GM19372 (cell line): ENCODE measurements around the gene CRABP1.
"Not testable (repeated sequence)": the region's sequence is repeated elsewhere in the genome, so short reads cannot be mapped to it uniquely, and the experiment has no call there.

Experiments
- ATAC-seq: cut with Tn5 transposase; IDR thresholded peaks from one replicate; pipeline ENCODE4 v1.9.1; 2021; ENCODE audit warnings: mild to moderate bottlenecking, low read depth, moderate library complexity; ENCODE audit not compliant: unreplicated experiment

The CRABP1 gene

DNA sequence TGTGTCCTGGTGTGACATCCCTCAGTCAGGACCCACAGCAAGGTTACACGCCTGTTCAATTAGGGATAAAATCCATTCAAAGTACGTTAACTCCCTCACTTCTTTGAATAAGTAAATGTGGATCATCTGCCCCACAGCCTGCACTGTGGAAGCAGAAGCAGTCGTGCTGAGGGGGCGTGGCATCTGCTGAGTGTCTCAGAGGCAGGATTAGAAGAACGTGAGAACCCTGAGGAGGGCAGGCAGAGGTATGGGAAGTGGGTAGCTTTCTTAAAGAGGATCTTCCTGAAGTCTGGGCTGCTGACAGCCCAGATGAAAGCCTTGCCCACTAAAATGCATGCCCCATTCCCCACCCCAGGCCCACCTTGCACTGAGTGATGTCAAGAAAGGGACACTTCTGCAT lies 28.5 kb downstream of the CRABP1 start:
- ATAC-seq: no peak

GRCh38 chr15:78369161-78369560 lies 29.0 kb downstream of the CRABP1 start:
- no peak for ATAC-seq

GRCh38 chr15:78370013-78370412 lies 29.9 kb downstream of the CRABP1 start:
- ATAC-seq: no peak

DNA sequence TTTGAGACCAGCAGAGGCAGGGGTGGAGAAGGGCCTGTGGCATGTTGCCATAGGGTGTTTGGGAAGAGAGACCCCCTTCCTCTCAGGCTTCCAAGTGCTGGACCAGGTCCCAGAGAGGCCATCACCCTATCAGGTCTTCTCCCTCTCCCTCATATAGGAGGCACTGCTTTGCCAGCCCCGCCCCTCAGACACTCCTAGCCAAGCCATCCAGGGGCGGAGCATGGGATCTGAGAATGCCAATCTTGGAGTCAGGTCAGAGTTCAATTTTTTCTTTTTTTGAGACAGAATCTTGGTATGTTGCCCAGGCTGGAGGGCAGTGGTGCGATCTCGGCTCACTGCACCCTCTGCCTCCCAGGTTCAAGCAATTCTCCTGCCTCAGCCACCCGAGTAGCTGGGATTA lies 32.7 kb downstream of the CRABP1 start:
- ATAC-seq: no peak

DNA sequence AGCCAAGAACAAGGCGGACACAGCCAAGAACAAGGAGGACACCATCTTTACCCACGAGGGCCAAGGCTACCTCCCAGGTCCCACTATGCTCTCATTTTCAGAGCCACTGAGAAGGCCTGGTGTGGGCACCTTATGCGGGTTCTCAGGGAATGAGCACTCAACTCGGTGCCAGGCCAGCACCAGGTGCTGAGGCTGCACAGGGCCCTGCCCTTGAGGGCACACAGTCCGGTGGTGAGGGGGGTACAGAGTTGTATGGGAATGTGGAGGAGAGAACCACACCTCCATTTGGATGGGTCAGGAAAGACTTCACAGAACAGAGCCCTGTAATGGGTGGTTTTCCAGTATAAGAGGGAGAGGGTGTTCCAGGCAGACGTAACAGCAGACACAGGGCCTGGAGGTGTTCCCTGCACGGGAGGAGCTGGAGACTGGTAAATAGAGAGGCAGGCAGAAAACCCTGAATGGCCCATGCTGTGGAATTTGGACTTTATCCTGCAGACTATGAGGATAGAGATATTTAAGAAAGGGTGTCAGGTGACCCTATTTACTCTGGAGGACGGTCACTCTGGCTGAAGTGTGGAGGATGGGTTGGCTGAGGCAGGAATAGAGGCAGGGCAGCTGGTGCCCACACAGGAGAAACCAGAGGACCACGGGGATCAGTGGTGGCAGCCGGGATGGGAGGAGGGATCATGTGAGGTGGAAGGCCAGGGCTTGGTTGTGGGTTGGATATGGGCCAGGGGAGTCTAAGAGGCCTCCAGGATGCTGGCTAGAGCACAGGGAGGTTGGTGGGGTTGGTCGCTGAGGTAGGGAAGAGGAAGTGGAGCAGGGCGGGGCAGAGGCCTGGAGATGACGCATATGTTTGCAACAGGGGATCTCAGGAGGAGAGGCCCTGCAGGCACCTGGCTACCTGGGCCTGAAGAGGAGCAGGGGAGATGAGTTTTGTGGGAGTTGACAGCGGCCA lies 34.6 kb downstream of the CRABP1 start:
- ATAC-seq: no peak

DNA sequence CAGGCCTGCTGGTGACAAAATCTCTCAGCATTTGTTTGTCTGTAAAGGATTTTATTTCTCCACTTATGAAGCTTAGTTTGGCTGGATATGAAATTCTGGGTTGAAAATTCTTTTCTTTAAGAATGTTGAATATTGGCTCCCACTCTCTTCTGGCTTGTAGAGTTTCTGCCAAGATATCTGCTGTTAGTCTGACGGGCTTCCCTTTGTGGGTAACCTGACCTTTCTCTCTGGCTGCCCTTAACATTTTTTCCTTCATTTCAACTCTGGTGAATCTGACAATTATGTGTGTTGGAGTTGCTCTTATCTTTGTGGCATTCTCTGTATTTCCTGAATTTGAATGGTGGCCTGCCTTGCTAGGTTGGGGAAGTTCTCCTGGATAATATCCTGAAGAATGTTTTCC lies 40.0 kb downstream of the CRABP1 start:
- ATAC-seq: not testable (repeated sequence)

- no peak for ATAC-seq
These were observed 42.1 kb downstream of the CRABP1 start for GRCh38 chr15:78382114-78382880.

- ATAC-seq: no peak
These were observed 44.5 kb downstream of the CRABP1 start for GRCh38 chr15:78384651-78385050.

GRCh38 chr15:78387246-78388037 lies 47.3 kb downstream of the CRABP1 start:
- ATAC-seq: no peak

DNA sequence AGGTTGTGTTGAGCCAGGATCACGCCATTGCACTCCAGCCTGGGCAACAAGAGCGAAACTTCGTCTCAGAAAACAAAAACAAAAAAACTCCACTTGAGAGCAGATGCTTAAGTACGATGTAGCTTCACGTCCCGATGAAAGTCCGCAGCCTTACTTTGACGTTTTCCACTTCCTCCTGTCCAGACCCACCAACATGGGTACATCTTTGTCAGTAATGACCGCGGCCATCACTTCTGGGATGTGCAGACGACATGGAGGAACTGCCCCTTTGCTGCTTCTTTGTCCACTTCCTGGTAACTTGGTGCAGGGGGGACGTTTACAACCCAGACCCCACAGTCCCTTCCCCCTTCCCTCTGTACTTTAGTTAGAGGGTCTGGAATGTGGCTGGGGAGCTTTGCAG lies 48.7 kb downstream of the CRABP1 start:
- ATAC-seq: no peak

DNA sequence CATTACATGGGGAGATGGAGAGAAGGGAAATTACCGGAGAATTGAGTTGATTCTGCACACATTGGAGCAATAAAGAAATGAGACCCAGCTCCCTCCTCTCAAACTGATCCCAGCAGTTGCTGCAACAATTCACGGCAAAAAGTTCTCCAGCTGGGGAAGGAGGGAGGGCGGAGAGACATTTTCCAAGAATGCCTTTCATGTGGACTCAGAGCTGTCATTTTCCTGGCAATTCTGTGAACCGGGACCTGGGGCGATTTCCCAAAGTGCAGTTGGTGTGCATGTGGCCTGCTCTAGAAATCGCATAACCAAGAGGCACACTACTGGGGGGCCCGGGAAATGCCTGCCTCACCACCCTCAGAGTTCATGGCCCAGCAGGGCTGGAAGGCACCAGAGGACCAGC lies 49.2 kb downstream of the CRABP1 start:
- ATAC-seq: no peak

DNA sequence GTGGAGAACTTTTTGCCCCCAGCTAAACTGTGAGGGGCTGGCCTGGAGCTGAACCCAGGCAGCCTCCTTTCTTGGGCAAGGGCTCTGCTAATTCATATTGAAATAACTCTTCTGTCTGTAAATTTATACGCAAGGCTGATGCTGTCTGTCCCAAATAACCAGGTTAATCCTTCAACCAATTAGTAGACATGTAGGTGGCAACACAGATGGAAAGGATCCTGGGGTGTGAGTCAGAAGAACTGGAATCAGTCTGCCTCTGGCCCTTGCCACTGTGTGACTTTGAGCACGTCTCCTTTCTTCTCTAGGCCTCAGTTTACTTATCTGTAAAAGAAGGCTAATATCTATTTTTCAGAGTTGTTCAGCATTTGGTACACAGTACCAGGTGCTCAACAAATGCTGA lies 49.6 kb downstream of the CRABP1 start:
- ATAC-seq: no peak

DNA sequence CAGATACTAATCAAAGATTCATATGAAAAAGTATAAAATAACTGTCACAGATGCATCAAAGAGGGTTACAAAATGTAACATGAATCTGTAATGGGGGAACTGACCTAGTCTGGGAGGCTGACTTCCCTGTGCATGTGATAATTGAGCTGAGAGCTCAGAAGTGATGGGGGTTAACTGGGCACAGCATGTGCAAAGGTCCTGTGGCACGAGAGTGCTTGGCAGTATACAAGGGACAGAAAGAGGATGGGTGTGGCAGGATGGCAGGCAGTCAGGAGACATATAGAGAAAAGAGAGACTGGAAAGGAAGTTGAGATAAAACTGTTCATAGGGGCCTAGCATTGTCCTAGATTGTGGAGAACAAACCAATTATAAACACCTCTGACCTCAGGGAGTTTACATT lies 50.1 kb downstream of the CRABP1 start:
- ATAC-seq: no peak

GRCh38 chr15:78390826-78391225 lies 50.7 kb downstream of the CRABP1 start:
- no peak for ATAC-seq

DNA sequence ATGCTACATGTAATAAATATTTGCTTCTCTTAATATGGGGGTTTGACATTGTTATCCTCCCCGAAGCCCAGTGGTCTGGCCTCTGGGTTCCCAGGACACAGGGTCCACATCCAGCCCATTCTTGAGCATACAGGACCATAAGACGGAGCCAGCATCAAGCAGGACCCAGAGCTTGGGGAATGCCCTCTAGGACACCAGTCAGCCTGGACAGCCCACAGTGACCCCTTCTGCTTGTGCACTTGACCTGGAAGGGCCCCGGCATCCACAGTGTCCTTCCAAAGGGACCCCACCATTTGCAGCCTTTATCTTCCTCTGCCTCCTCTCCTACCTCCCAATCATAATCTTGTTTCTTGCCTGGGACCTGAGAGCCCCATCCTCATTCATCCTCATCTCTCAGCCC lies 51.6 kb downstream of the CRABP1 start:
- ATAC-seq: no peak

GRCh38 chr15:78392430-78392829 lies 52.3 kb downstream of the CRABP1 start:
- no peak for ATAC-seq

DNA sequence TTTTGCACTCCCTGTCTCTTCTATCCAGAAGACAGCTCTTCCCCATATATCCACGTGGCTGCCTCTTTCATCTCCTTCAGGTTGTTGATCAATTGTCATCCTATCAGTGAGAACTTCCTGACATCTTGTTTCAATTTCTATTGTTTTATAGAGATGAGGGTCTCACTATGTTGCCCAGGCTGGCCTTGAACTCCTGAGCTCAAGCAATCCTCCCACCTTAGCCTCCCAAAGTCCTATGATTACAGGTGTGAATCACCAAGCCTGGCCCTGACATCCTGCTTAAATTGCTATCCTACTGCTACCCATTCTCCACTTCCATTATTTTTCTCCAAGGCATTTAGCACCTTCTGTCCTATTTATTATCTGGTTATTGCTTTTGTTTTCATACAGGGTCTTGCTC lies 53.0 kb downstream of the CRABP1 start:
- ATAC-seq: no peak

DNA sequence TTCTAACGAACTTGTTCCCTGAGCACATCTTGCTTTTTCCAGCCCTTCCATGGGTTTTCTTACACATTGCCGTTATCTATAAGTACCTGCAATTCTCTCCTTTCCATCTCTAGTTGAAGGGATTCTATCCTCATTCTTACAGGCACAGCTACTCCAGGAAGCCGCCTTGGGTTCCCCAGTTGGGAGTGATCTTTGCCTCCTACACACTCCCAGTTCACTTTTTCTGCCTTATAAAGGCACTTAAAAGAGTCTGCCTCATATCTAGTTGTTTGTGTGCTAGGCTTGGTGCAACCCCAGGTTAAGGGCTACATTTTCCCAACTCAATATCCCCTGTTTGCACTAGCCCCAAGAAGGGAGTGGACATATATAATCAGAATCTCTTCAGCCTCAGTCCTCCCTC lies 53.9 kb downstream of the CRABP1 start:
- no peak for ATAC-seq

DNA sequence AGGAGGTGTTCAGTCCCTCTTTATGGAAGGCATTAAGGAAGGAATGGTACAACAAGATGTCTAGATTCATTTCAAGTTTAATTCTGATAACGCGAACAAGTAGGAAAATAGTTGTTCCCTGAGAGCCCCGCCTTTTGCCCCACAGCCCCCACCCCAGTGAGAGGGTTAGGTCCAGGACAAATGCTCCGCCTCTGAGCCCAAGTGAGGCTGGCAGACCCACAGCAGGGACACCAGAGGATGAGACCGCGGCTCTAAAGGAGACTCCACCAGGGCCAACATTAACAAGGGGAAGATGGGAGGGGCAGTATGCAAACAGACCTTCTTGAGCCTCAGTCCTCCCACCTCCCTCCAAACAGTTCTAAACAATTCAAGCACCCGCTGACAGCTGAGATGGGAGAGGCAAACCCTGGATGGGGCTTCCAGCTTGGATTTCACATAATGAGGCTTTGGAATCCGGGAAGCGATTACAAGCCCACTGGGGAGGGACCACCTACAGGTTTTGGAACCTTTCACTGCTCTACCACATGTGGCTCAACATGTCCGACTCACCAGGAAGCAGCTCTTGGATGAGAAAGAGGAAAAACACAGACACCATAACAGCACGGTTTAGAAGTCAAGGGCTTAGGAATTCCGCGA lies 54.9 kb downstream of the CRABP1 start:
- ATAC-seq: no peak

DNA sequence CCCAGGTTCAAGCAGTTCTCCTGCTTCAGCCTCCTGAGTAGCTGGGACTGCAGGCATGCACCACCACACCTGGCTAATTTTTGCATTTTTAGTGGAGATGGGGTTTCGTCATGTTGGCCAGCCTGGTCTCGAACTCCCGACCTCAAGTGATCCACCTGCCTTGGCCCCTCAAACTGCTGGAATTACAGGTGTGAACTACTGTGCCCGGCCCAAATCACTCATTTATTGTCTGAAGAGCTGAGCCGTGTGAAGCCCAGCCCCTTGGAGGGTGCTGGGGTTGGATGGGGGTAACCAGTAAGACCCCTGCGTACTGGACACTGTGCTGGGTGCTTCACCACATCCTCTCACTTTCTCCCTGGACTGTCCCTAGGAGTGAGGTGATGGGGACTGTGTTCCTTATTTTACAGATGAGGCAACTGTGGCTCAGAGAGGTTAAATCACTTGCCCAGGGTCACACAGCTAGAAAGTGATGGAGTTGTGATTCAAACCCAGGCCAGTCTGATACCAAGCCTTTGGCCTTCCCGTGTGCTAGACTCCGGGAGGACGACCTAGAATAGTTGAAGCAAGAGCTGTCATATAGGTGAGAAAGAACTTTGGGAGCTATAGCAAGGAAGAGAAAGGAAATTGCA lies 56.1 kb downstream of the CRABP1 start:
- ATAC-seq: no peak
